Measurements from ENCODE around the gene GABRG3.

The GABRG3 gene

GRCh38 chr15:27426805-27427204, 455.8 kb downstream of the GABRG3 start:
- ATAC-seq = no peak

DNA sequence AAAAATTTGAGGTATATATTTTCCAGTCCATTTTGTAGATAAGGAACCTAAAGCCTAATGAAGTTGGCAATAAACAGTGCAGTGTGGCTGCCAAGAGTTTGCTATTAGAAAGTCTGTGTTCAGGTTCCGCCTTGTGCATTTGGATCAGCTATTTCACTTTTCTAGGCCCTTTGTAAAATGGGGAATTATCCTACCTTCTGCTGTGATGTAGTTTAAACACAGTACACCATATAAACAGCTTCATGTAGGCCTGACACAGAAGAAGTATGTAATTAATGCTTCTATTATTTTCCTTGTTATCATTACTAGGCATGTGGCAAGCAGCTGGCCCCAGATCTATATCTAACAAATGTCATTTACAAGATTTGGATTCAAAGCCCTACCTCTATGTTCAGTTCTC, 456.3 kb downstream of the GABRG3 start:
- no peak for ATAC-seq
- TF ChIP-seq RARB (CRISPR knock-in tag; IDR thresholded peaks at IDR 0.05) (no peak), SNAI2 (CRISPR knock-in tag; IDR thresholded peaks at IDR 0.05) (no peak), TSHZ2 (CRISPR knock-in tag; IDR thresholded peaks at IDR 0.05) (0 out of 2 replicates have a peak, but pooled peaks have one; percentile 28), OSR1 (CRISPR knock-in tag; IDR thresholded peaks at IDR 0.05) (no peak), ZFP30 (CRISPR knock-in tag; IDR thresholded peaks at IDR 0.05) (no peak), BACH2 (CRISPR knock-in tag; IDR thresholded peaks at IDR 0.05; ENCODE audit: borderline replicate concordance) (no peak), ZFP3 (CRISPR knock-in tag; IDR thresholded peaks at IDR 0.05) (no peak), PPARA (CRISPR knock-in tag; IDR thresholded peaks at IDR 0.05; ENCODE audit: borderline replicate concordance) (no peak), TCF4 (CRISPR knock-in tag; IDR thresholded peaks at IDR 0.05; ENCODE audit: borderline replicate concordance) (peak; percentile 91), GLIS3 (CRISPR knock-in tag; IDR thresholded peaks at IDR 0.05) (no peak), POU6F1 (CRISPR knock-in tag; IDR thresholded peaks at IDR 0.05; ENCODE audit: borderline replicate concordance, low read depth) (no peak), ZNF70 (CRISPR knock-in tag; IDR thresholded peaks at IDR 0.05) (no peak)

More at GRCh38 chr15:27426805-27427204, 455.8 kb downstream of the GABRG3 start:
- TF ChIP-seq ZFP30 (CRISPR knock-in tag; IDR thresholded peaks at IDR 0.05) = no peak
- TF ChIP-seq ZNF565 (CRISPR knock-in tag; conservative IDR thresholded peaks at IDR 0.05; ENCODE audit: low read depth) = no peak
- TF ChIP-seq, protein P1, sequence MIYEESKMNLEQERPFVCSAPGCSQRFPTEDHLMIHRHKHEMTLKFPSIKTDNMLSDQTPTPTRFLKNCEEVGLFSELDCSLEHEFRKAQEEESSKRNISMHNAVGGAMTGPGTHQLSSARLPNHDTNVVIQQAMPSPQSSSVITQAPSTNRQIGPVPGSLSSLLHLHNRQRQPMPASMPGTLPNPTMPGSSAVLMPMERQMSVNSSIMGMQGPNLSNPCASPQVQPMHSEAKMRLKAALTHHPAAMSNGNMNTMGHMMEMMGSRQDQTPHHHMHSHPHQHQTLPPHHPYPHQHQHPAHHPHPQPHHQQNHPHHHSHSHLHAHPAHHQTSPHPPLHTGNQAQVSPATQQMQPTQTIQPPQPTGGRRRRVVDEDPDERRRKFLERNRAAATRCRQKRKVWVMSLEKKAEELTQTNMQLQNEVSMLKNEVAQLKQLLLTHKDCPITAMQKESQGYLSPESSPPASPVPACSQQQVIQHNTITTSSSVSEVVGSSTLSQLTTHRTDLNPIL (CRISPR knock-in tag; IDR thresholded peaks at IDR 0.05; ENCODE audit: low read depth) = no peak
- TF ChIP-seq ZFP3 (CRISPR knock-in tag; IDR thresholded peaks at IDR 0.05) = no peak
- TF ChIP-seq BACH2 (CRISPR knock-in tag; IDR thresholded peaks at IDR 0.05; ENCODE audit: borderline replicate concordance) = no peak
- TF ChIP-seq TSHZ2 (CRISPR knock-in tag; IDR thresholded peaks at IDR 0.05) = no peak
- TF ChIP-seq ZNF70 (CRISPR knock-in tag; IDR thresholded peaks at IDR 0.05) = no peak
- no peak for TF ChIP-seq ZC3H10 (CRISPR knock-in tag; IDR thresholded peaks at IDR 0.05)
- no peak for TF ChIP-seq RARB (CRISPR knock-in tag; IDR thresholded peaks at IDR 0.05)
- no peak for TF ChIP-seq CSDC2 (CRISPR knock-in tag; IDR thresholded peaks at IDR 0.05)
- TF ChIP-seq ZNF8 (CRISPR knock-in tag; IDR thresholded peaks at IDR 0.05) = no peak
- TF ChIP-seq ISL1 (CRISPR knock-in tag; IDR thresholded peaks at IDR 0.05) = no peak
- TF ChIP-seq ARNTL (CRISPR knock-in tag; IDR thresholded peaks at IDR 0.05; ENCODE audit: borderline replicate concordance, low read depth) = no peak
- no peak for TF ChIP-seq GLIS3 (CRISPR knock-in tag; IDR thresholded peaks at IDR 0.05)
- TF ChIP-seq POU6F1 (CRISPR knock-in tag; IDR thresholded peaks at IDR 0.05; ENCODE audit: borderline replicate concordance, low read depth) = no peak
- no peak; the same call in 1 of the 2 replicates for TF ChIP-seq TCF4 (CRISPR knock-in tag; IDR thresholded peaks at IDR 0.05; ENCODE audit: borderline replicate concordance)
- TF ChIP-seq CSRNP3 (CRISPR knock-in tag; IDR thresholded peaks at IDR 0.05) = no peak
- TF ChIP-seq PPARA (CRISPR knock-in tag; IDR thresholded peaks at IDR 0.05; ENCODE audit: borderline replicate concordance) = no peak

Data from SK-N-SH treated with all-trans-retinoic acid at 6 μM for 48 hours (cell line).